ENCODE data around the gene SLC6A1.

The SLC6A1 gene

DNA sequence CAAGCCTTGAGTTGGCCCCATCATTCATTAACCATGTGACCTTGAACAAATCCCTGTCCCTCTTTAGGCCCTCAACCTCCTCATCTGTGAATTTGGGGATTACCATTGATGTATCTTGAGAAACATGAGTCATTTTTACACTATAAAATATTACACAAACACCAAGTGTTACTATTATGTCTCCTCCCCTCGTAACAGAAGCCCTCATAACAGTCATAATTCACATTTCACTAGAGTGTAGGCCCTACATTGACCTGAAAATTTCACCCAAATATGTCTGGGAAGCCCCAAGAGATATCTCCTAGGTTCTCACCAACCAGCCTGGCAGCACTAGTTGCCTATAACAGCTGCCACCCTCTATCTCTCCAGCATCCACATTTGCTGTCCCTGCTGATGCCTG lies 15.8 kb upstream of the SLC6A1 start:
- no peak for DNase-seq
- Histone ChIP-seq H3K27me3 (replicated peaks) (no peaks in the 10 kb centered on the region), H3K27ac (no peak overlapping the region), H3K4me3 (ENCODE audit: low read depth, low read length) (no peak overlapping the region), H3K36me3 (replicated peaks) (no peaks in the 10 kb centered on the region)
- in situ Hi-C loops (cut with HindIII; ENCODE audit: low pct_ligation_motif_present, low sequenced_read_pairs): no loop called here
- TF ChIP-seq, protein P1, sequence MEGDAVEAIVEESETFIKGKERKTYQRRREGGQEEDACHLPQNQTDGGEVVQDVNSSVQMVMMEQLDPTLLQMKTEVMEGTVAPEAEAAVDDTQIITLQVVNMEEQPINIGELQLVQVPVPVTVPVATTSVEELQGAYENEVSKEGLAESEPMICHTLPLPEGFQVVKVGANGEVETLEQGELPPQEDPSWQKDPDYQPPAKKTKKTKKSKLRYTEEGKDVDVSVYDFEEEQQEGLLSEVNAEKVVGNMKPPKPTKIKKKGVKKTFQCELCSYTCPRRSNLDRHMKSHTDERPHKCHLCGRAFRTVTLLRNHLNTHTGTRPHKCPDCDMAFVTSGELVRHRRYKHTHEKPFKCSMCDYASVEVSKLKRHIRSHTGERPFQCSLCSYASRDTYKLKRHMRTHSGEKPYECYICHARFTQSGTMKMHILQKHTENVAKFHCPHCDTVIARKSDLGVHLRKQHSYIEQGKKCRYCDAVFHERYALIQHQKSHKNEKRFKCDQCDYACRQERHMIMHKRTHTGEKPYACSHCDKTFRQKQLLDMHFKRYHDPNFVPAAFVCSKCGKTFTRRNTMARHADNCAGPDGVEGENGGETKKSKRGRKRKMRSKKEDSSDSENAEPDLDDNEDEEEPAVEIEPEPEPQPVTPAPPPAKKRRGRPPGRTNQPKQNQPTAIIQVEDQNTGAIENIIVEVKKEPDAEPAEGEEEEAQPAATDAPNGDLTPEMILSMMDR (IDR thresholded peaks at IDR 0.05; ENCODE audit: low read depth, low read length, missing control alignments): no peak

DNA sequence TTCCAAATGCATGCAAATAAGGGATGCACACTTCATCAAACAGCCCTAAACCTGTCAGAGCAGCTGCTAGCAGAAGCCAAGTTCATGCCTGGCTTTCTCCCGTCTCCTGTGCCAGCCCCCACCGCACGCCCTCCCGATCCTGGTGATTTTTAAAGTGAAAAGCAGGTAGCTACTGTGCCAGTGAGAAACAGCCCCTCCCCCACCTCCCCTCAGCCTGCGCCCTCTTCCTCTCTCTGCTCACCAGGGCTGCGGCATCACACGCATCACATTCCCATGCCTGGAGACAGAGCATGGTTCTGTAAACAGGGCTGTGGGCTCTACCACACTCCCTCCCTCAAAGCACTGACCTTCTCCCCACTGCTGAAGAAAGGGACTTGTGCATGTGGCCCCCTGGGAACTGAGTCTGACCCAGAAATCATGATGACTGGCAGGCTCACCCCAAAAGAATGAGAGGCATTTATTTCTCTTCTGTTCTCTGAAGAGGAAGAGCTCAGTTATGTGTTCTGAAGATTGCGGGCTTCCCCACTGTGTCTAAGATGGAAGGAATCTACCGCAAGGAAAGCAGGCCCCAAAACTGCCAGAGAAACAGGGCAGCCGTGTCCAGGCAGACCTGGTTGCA lies 14.5 kb upstream of the SLC6A1 start:
- peak; percentile 86 for DNase-seq
- Histone ChIP-seq H3K36me3 (replicated peaks) (no peaks in the 10 kb centered on the region), H3K27me3 (replicated peaks) (no peaks in the 10 kb centered on the region)

DNA sequence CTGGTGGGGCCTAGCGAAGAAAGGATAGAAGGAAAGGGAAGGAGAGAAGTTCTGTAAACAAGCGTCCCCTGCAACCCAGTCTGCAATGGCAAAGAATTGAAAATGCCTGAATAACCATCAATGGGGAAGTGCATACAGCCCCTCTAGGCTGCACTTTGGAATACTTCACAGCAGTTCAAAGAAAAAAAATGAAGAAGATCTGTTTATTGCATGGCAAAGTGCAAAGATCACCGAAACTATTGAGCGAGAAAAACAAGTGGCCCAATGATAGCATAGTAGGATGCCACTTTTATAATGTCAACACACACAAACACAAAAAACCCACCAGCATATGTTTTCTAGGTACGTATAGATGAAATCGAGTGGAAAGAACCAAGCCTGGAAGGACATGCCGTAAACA lies 13.6 kb upstream of the SLC6A1 start:
- Histone ChIP-seq H3K27me3 (replicated peaks) (no peaks in the 10 kb centered on the region), H3K27ac (no peak overlapping the region), H3K36me3 (replicated peaks) (no peaks in the 10 kb centered on the region), H3K4me3 (ENCODE audit: low read depth, low read length) (no peak overlapping the region)
- no peak for DNase-seq
- TF ChIP-seq, protein P1 (IDR thresholded peaks at IDR 0.05; ENCODE audit: low read depth, low read length, missing control alignments): no peak
- in situ Hi-C loops (cut with HindIII; ENCODE audit: low pct_ligation_motif_present, low sequenced_read_pairs): no loop called here

More for the DNA sequence above, 14.5 kb upstream of the SLC6A1 start:
- Histone ChIP-seq H3K4me3 (ENCODE audit: low read depth, low read length) (no peak overlapping the region), H3K27ac (peak overlapping the region; percentile 51)
- in situ Hi-C loops (cut with HindIII; ENCODE audit: low pct_ligation_motif_present, low sequenced_read_pairs): no loop called here
- TF ChIP-seq, protein P1 (IDR thresholded peaks at IDR 0.05; ENCODE audit: low read depth, low read length, missing control alignments): no peak

DNA sequence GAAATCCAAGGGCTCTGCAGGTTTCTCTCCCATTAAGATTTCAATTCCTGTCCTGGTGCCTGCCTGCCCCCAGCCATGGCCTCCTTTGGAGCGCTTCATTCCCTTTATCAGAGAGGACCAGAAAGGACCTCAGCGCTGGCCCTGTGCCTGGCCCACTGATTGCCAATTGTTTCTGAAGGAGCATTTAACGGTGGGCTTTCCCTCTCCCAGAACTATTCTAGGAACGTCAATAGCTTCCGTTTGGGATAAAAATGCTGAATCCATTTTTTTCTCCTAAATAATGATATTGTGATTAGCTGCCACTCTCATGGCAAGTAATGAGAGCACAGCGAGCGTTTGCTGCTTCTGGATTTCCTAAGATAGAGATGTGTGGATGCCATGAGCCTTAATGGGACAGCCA lies 12.2 kb upstream of the SLC6A1 start:
- TF ChIP-seq, protein P1 (IDR thresholded peaks at IDR 0.05; ENCODE audit: low read depth, low read length, missing control alignments): no peak
- Histone ChIP-seq H3K36me3 (replicated peaks) (no peaks in the 10 kb centered on the region), H3K27me3 (replicated peaks) (no peaks in the 10 kb centered on the region), H3K27ac (no peak overlapping the region), H3K4me3 (ENCODE audit: low read depth, low read length) (no peak overlapping the region)
- DNase-seq: no peak
- in situ Hi-C loops (cut with HindIII; ENCODE audit: low pct_ligation_motif_present, low sequenced_read_pairs): no loop called here

DNA sequence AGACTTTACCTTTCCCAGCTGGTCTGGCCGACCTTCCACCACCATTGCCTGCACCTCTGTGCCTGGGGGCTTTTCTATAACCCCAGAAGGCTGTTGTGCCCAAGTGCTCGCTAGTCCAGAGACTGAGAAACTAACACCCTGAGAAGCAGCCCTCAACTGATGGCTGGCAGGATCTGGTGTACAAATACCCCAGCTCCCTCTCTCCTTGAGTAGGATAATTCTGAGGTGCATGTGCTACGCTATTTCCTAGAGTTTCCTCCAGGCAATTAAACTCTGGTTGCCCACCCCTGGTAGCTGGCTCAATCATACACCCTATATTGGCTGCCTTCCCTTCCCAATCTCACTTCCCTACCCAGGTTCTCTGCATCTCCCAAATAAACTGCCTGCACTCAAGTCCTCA lies 11.5 kb upstream of the SLC6A1 start:
- no peak overlapping the region for H3K4me3 ChIP-seq (ENCODE audit: low read depth, low read length)
- H3K27me3 ChIP-seq (replicated peaks): no peaks in the 10 kb centered on the region
- no peak for DNase-seq
- no peaks in the 10 kb centered on the region for H3K36me3 ChIP-seq (replicated peaks)
- TF ChIP-seq, protein P1 (IDR thresholded peaks at IDR 0.05; ENCODE audit: low read depth, low read length, missing control alignments): no peak
- no peak overlapping the region for H3K27ac ChIP-seq
- in situ Hi-C loops (cut with HindIII; ENCODE audit: low pct_ligation_motif_present, low sequenced_read_pairs): no loop called here

DNA sequence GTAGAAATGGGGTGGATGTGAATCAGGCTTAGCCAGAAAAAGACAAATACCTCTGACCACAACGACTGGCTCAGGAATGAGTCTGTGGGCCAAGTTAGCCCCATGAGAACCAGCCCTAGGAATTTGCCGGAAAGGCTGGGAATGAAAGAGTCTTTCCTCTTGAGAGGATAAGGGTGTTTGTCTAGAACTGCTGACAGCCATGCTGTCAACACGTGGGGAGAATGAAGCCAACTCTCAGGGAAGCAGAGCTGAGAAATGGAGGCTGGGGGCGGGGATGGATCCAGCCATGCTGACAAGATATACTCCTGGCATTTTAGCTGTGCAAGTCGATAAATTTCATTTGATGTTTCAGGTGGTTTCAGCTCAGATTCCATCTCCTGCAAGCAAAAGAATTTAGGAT lies 10.6 kb upstream of the SLC6A1 start:
- DNase-seq: peak; percentile 65
- H3K27me3 ChIP-seq (replicated peaks): no peaks in the 10 kb centered on the region
- H3K36me3 ChIP-seq (replicated peaks): no peaks in the 10 kb centered on the region
- TF ChIP-seq, protein P1 (IDR thresholded peaks at IDR 0.05; ENCODE audit: low read depth, low read length, missing control alignments): no peak
- no peak overlapping the region for H3K4me3 ChIP-seq (ENCODE audit: low read depth, low read length)
- in situ Hi-C loops (cut with HindIII; ENCODE audit: low pct_ligation_motif_present, low sequenced_read_pairs): no loop called here
- H3K27ac ChIP-seq: no peak overlapping the region
